Suprapubic skin (tissue), 4 donors: ENCODE results near the gene KHSRP. TPM values are rescaled to one million over a fixed set of nuclear protein-coding genes. Genes with fewer than 3 reads are reported as not detected.

Experiments used
- DNase-seq, 2 donors: peaks; one replicate each; pipeline ENCODE4 v3.0.0-alpha.2; 2019; ENCODE audit warnings: low spot score in 2 of 2
- H3K27ac ChIP-seq: fragments of 200-600 bp; sonication (generic); one replicate; pipeline ENCODE4 v1.5.1; 2019
- H3K27me3 ChIP-seq: fragments of 200-600 bp; sonication (generic); one replicate; pipeline ENCODE4 v1.5.1; 2019
- H3K36me3 ChIP-seq: fragments of 200-600 bp; sonication (generic); one replicate; pipeline ENCODE4 v1.5.1; 2019
- H3K4me1 ChIP-seq: fragments of 200-600 bp; sonication (generic); one replicate; pipeline ENCODE4 v1.5.1; 2019
- H3K4me3 ChIP-seq: fragments of 200-600 bp; sonication (generic); one replicate; pipeline ENCODE4 v1.5.1; 2019; ENCODE audit warnings: mild to moderate bottlenecking
- H3K9me3 ChIP-seq: fragments of 200-600 bp; sonication (generic); one replicate; pipeline ENCODE4 v1.5.1; 2019
- CTCF ChIP-seq, 2 donors: fragments of 200-600 bp in 1 of 2; fragments of 450-650 bp in 1 of 2; sonication (generic) in 1 of 2; IDR thresholded peaks; one replicate each; pipeline ENCODE4 v1.5.1; 2016 to 2019; ENCODE audit warnings: antibody characterized with exemption in 2 of 2, mild to moderate bottlenecking in 1 of 2, moderate library complexity in 1 of 2
- EP300 ChIP-seq: sonication (generic); formaldehyde crosslinking; IDR thresholded peaks from one replicate; pipeline ENCODE4 v1.6.1; 2017; ENCODE audit warnings: antibody characterized with exemption
- POLR2A ChIP-seq, 2 donors: fragments of 450-650 bp; IDR thresholded peaks; one replicate each; pipeline ENCODE4 v1.6.1; 2017; ENCODE audit warnings: antibody characterized with exemption in 2 of 2, mild to moderate bottlenecking in 2 of 2, moderate library complexity in 2 of 2
- POLR2AphosphoS5 ChIP-seq, 3 donors: sonication (generic); formaldehyde crosslinking; IDR thresholded peaks; one replicate each; pipeline ENCODE4 v1.6.1; 2017; ENCODE audit warnings: antibody characterized with exemption in 3 of 3
- WGBS: methylation state at CpG from one replicate; pipeline ENCODE4 v1.1.5; 2018; 5-methylcytosine and 5-hydroxymethylcytosine counted together
- total RNA-seq, 4 donors: library from RNA; depleted of rRNA; stranded (reverse); fragments of >200 nt; gene quantifications; one replicate each; pipeline ENCODE4 v1.1.0, GENCODE V29; 2016

The KHSRP gene
- total RNA-seq = 100 to 1,000 TPM; 127 to 160 (median 139) TPM

- Histone ChIP-seq H3K4me3 (peak within 1 kb of the TSS; percentile 91), H3K27ac (peak within 1 kb of the TSS; percentile 81), H3K36me3 (peaks cover 28% of the 10 kb centered on the region), H3K9me3 (no peaks in the 10 kb centered on the region), H3K4me1 (peaks cover 35% of the 10 kb centered on the region), H3K27me3 (no peaks in the 10 kb centered on the region)
- DNase-seq = no peak
- 0% methylated on average over 21 of the region's 114 CpGs for WGBS
- TF ChIP-seq POLR2AphosphoS5 (IDR thresholded peaks at IDR 0.05) = peak in 1 of 3 donors; percentile 75
- TF ChIP-seq EP300 = no peak
- TF ChIP-seq POLR2A (IDR thresholded peaks at IDR 0.05) = peak in 1 of 2 donors; percentile 86
- no peak for TF ChIP-seq CTCF (IDR thresholded peaks at IDR 0.05)
Measured at GRCh38 chr19:6424195-6424938, at the start of gene KHSRP. Gene KHSRP, minus strand, starts transcription at chr19:6424811. Its CDS starts 110 bp downstream, at chr19:6424701.

GRCh38 chr19:6473647-6474046 is 49.0 kb upstream of the KHSRP start:
- DNase-seq = no peak
- WGBS = 73% methylated on average over 9 of the region's 9 CpGs
- Histone ChIP-seq H3K27me3 (peaks cover 21% of the 10 kb centered on the region), H3K4me1 (peaks cover 17% of the 10 kb centered on the region), H3K36me3 (peaks cover 4% of the 10 kb centered on the region), H3K9me3 (no peaks in the 10 kb centered on the region), H3K4me3 (no peak overlapping the region), H3K27ac (no peak overlapping the region)
- TF ChIP-seq EP300 (no peak), POLR2A (IDR thresholded peaks at IDR 0.05) (no peak), POLR2AphosphoS5 (IDR thresholded peaks at IDR 0.05) (no peak)

- no peak for DNase-seq
- Histone ChIP-seq H3K27me3 (peaks cover 21% of the 10 kb centered on the region), H3K36me3 (peaks cover 4% of the 10 kb centered on the region), H3K27ac (no peak overlapping the region), H3K4me1 (peaks cover 17% of the 10 kb centered on the region), H3K4me3 (no peak overlapping the region), H3K9me3 (no peaks in the 10 kb centered on the region)
- TF ChIP-seq CTCF (IDR thresholded peaks at IDR 0.05) (no peak), EP300 (no peak), POLR2AphosphoS5 (IDR thresholded peaks at IDR 0.05) (no peak), POLR2A (IDR thresholded peaks at IDR 0.05) (no peak)
- WGBS = 70% methylated on average over 4 of the region's 4 CpGs
Measured at GRCh38 chr19:6472713-6473112, 48.1 kb upstream of the KHSRP start.

GRCh38 chr19:6471076-6471475 is 46.5 kb upstream of the KHSRP start:
- no peak for DNase-seq
- peaks cover 11% of the 10 kb centered on the region for H3K36me3 ChIP-seq
- no peaks in the 10 kb centered on the region for H3K9me3 ChIP-seq
- H3K4me1 ChIP-seq = peaks cover 9% of the 10 kb centered on the region
- H3K27ac ChIP-seq = no peak overlapping the region
- peaks cover 14% of the 10 kb centered on the region for H3K27me3 ChIP-seq
- WGBS = 91% methylated on average over 14 of the region's 14 CpGs
- TF ChIP-seq EP300 (no peak), CTCF (IDR thresholded peaks at IDR 0.05) (no peak), POLR2AphosphoS5 (IDR thresholded peaks at IDR 0.05) (no peak), POLR2A (IDR thresholded peaks at IDR 0.05) (no peak)
- H3K4me3 ChIP-seq = no peak overlapping the region

GRCh38 chr19:6470173-6470572 is 45.6 kb upstream of the KHSRP start:
- 84% methylated on average over 8 of the region's 8 CpGs for WGBS
- DNase-seq = no peak
- TF ChIP-seq POLR2AphosphoS5 (IDR thresholded peaks at IDR 0.05) = no peak
- no peak for TF ChIP-seq EP300
- TF ChIP-seq POLR2A (IDR thresholded peaks at IDR 0.05) = no peak
- TF ChIP-seq CTCF (IDR thresholded peaks at IDR 0.05) = no peak
- no peak overlapping the region for H3K4me3 ChIP-seq
- peaks cover 4% of the 10 kb centered on the region for H3K4me1 ChIP-seq
- peaks cover 5% of the 10 kb centered on the region for H3K27me3 ChIP-seq
- peaks cover 7% of the 10 kb centered on the region for H3K36me3 ChIP-seq
- H3K27ac ChIP-seq = no peak overlapping the region
- H3K9me3 ChIP-seq = no peaks in the 10 kb centered on the region
